ENCODE measurements around the gene CMTM1. TPM values are rescaled to one million over a fixed set of nuclear protein-coding genes. Genes with fewer than 3 reads are reported as not detected.
"Not testable (repeated sequence)": the region's sequence is repeated elsewhere in the genome, so short reads cannot be mapped to it uniquely, and the experiment has no call there.

CMTM1 gene
- total RNA-seq, 1 donor from 2014 or later, result 3.6 TPM

DNA sequence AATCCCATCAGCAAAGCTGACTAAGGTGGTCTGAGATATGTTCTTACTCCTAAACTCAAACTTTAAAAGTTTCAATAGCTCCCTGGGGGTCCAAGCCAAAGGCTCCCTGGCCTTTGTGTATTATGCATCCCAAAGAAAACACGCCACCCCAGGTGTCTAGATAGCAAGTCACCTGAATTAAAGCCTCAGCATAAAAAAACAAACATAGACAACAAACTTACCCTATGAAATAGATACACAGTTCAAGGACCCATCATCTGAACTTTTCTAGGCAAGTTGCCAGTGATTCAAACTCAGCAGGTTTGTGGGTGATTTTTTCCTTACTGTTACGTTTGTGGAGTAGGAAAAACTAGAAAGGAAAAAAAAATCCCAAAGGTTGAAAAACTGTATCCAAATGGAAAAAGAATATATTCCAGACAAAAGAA is 50.8 kb downstream of the CMTM1 start:
- no peak for DNase-seq

DNA sequence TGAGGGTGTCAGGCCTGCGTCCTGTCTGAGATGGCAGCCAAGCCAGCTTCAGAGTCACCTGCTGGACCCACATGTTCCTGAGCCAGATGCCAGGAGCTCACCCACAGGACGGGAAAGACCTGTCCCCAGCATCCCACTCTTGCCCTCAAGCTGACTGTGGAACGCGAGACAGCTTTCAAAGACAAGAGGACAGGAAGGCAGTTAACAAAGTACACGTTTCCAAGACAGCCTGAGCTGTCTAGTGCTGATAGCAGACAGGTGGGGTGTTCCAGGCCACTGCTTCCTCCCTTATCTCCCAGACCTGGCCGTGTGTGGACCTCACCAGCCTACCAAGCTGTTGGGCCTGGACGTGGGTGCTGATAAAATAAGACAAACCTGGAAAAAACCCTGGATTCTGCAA is 51.5 kb downstream of the CMTM1 start:
- no peak for DNase-seq

DNA sequence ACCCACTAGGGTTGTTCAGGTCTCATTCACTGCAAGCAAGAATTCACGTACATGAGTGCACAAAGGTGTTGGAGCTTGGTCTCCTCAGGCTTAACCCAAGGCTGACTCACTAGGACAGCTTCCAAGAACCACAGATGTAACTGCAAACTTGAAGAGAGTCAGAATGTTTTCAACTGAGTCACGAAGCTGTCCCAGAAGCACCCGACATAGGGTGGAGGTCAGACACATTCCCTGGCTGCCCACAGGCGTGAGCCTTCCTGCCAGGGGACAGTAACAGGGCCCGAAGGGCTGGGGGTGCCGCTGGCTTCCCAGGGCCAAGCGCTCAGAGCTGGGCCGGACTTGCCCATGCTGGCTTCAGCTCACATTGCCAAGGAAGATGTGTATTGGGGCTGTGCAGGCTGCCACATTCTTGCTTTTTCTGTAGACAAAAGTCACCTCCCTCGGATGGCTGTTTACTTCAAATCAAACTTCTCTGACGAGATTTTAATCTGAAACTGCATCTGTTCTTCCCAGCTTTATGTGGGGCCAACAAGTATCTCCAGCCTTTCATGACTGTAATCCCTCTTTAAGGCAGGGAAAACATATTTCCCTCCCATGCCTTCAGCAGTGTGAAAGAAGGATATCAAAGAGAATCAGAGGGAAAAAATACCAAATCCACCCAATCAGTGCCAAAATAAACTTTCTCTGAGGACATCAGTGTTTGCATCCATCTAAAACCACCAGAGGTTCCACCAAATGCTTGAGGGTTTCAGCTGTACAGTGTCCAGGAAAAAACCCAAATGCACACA is 52.5 kb downstream of the CMTM1 start:
- peak; percentile 67 for DNase-seq

DNA sequence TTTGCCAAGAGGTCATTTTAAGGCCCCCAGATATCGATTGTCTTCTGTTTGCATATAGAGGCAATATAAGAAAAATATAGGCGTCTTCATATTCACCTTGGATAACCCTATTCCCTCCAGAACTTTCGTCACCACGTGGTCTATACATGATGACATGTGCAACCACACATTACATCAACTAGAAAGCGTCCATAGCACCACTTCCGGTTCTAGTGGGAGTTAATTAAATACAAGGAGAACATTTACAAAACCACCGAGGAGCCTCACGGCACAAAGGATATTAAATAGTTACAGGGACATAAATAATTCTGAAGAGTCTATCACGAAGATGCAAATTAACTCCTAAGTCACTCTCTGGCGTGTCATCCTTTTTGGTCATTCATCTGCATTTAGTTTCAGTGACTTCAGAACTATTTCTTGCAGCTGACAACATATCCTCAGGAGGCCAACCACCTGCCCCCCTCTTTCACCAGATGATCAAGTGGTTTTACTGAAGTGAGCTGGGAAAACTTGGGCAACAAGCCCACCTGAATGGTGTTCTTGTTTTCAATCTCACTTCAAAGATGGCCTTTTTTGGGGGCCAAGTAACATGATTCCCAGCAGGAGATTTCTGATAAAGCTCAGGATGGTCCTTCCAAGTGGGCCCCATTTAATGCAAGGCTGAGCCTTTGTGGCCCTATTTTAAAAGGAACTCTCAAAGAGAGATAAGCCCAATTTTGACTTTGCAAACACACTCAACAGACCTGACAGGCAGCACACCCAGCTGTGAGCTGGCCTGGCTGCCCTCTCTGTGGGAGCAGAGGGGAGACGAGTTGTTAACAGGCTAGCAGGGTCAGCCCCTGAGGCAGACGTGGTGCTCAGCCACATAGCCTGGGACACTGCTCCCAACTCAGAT is 53.5 kb downstream of the CMTM1 start:
- DNase-seq, result no peak

DNA sequence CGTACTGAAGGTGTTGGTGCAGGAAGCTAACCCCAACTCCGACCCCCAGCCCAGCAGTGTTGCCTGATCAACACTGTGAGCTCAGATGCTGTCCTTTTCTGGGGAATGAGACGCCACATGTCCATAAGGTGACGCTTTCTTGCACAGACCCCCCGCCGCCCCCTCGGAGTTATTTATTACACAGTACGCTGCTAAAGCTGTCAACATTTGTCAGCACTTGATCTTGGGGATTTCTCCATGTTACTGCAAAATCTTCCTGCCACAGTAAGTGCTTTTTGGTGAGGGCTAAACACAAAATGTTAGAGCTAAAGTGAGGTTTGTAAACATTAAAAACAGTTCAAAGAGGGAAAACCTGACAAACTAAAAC is 54.2 kb downstream of the CMTM1 start:
- DNase-seq, result no peak

DNA sequence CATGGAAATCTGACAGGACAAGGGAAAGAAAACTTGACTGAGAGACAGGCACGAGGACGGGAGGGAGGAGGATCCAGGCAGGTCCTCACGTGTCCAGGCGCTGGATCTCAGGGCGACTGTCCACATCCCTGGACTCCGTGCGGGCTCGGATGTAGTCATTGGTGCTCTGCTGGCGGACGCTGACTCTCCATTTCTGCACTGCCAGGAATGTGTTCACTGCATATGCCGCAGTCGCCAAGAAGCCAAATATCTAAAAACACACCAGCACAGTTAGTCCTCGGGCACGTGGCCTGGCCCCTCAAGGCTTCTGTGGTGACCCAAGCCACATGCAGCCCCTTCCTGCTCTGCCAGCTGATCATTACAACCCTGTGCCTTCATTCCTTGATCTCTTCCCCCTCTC is 55.7 kb downstream of the CMTM1 start:
- DNase-seq, result no peak

DNA sequence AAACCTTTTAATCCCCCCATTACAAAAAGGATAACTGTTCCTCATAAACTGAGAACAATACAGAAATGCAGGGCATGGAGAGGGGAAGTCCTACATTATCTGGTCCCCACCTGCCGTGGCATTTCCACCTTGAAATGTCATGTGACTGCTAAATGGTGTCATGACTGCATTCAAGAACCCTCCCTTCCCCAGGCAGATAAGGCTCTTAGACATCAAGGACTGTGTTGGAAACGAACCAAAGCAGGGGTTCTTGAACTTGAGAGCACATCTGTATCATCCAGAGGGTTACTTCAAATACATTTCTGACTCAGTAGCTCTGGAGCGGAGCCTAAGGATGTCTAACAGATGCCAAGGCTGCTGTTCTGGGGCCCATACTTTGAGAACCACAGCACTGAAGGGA is 56.6 kb downstream of the CMTM1 start:
- no peak for DNase-seq

DNA sequence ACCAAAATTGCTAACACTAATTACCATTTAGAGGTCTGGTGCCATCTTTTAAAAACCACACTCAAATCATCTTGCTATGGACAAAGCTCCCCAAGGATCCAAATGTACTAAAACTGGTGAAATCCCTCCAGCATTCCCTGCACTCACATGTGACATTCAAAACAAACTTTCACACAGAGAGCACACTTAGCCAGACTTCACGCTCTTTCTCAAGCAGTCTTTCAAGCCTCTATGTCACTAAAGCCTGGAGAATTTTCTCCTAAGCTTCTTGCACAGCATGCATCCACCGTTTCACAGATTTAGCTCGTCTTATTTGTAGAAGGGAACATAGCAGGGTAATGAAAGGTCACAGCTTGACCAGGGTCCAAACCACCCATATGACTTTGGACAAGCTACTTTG is 57.5 kb downstream of the CMTM1 start:
- no peak for DNase-seq

DNA sequence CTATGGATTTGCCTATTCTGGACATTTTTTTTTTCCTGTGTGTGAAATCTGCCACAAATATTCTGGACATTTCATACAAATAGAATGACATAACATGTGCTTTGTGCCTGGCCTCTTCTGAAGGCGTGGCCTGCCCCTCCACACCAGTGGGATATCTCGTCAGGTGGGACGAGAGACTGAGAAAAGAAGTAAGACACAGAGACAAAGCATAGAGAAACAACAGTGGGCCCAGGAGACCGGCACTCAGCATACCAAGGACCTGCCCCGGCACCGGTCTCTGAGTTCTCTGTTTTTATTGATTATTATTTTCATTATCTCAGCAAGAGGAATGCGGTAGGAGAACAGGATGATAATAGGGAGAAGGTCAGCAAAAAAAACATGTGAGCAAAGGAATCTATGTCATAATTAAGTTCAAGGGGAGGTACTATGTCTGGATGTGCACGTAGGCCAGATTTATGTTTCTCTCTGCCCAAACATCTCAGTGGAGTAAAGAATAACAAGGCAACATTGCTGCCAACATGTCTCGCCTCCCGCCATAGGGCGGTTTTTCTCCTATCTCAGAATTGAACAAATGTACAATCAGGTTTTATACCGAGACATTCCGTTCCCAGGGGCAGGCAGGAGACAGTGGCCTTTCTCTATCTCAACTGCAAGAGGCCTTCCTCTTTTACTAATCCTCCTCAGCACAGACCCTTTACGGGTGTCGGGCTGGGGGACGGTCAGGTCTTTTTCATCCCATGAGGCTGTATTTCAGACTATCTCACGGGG is 61.6 kb downstream of the CMTM1 start:
- not testable (repeated sequence) for DNase-seq

Other genes with a start within 250 kb of the CMTM1 start
- 713 and 795 TPM in 2 replicates for gene CDH5, start 199.7 kb upstream of the CMTM1 start, total RNA-seq
- 0.09 and 0.34 TPM in 2 replicates for gene BEAN1, start 139.1 kb upstream of the CMTM1 start, total RNA-seq
- 41.0 and 46.5 TPM in 2 replicates for gene TK2, start 16.3 kb upstream of the CMTM1 start, total RNA-seq
- 75.6 and 102 TPM in 2 replicates for gene CKLF, start 13.9 kb upstream of the CMTM1 start, total RNA-seq
- 0.34 TPM in 1 of 2 replicates, not detected in the other for gene CMTM2, start 13.0 kb downstream of the CMTM1 start, total RNA-seq
- 23.3 and 31.6 TPM in 2 replicates for gene CMTM3, start 38.3 kb downstream of the CMTM1 start, total RNA-seq
- 8.8 and 11.6 TPM in 2 replicates for gene CMTM4, start 130.3 kb downstream of the CMTM1 start, total RNA-seq
- 112 and 219 TPM in 2 replicates for gene DYNC1LI2, start 185.2 kb downstream of the CMTM1 start, total RNA-seq
- gene TERB1, start 235.1 kb downstream of the CMTM1 start, total RNA-seq, result 0.17 TPM in 1 of 2 replicates, not detected in the other

All from dermis blood vessel endothelial cell (primary cell).